Naive thymus-derived CD4-positive, alpha-beta T cell (primary cell): Measurements from ENCODE around the gene RAB40B. TPM values are rescaled to one million over a fixed set of nuclear protein-coding genes. Genes with fewer than 3 reads are reported as not detected.
A peak's percentile ranks its signal among the peaks of the same experiment; 100 is the strongest.

Source experiments
- ATAC-seq: fragments of 150-1000 bp; cut with Tn5 transposase; 2 replicates; pipeline ENCODE4 v1.10.0; 2021; ENCODE audit warnings: mild to moderate bottlenecking, moderate library complexity
- CTCF ChIA-PET: fragments of 350-600 bp; sonication (Branson Sonifier 250); formaldehyde crosslinking; loops from one replicate; lab custom pipeline; 2021; ENCODE audit warnings: antibody characterized with exemption; lab: Charles Lee
- POLR2A ChIA-PET: fragments of 350-600 bp; sonication (Branson Sonifier 250); formaldehyde crosslinking; loops from one replicate; lab custom pipeline; 2021; ENCODE audit warnings: antibody characterized with exemption, inconsistent platforms; lab: Charles Lee
- DNase-seq, 9 donors: peaks; one replicate each; pipeline versions ENCODE4 v3.0.0 to v3.0.0-alpha.2; 2020 to 2022; ENCODE audit warnings: mixed read lengths in 1 of 9
- H3K27ac ChIP-seq: one replicate; pipeline ENCODE4 v1.7.0; 2013; ENCODE audit warnings: mild to moderate bottlenecking, low read depth, low read length, moderate library complexity
- H3K27me3 ChIP-seq, 2 donors: one replicate each; pipeline ENCODE4 v1.7.0; 2013; ENCODE audit warnings: low read length in 2 of 2, mild to moderate bottlenecking in 2 of 2, moderate library complexity in 2 of 2; ENCODE audit not compliant: control insufficient read depth in 2 of 2, insufficient read depth in 2 of 2
- H3K36me3 ChIP-seq, 3 experiments: 1 replicate in 2 of 3; 2 replicates in 1 of 3; pipeline ENCODE4 v1.7.0; 2013; ENCODE audit warnings: low read length in 3 of 3, mild to moderate bottlenecking in 3 of 3, moderate library complexity in 1 of 3; ENCODE audit not compliant: insufficient read depth in 3 of 3, control insufficient read depth in 2 of 3
- H3K4me1 ChIP-seq, 2 donors: one replicate each; pipeline ENCODE4 v1.7.0; 2013; ENCODE audit warnings: low read length in 2 of 2, mild to moderate bottlenecking in 2 of 2, moderate library complexity in 1 of 2; ENCODE audit not compliant: control insufficient read depth in 2 of 2, insufficient read depth in 2 of 2
- H3K4me3 ChIP-seq: 2 replicates; pipeline ENCODE4 v1.7.0; 2013; ENCODE audit warnings: mild to moderate bottlenecking, low read length
- H3K9me3 ChIP-seq, 3 experiments: 1 replicate in 2 of 3; 2 replicates in 1 of 3; pipeline ENCODE4 v1.7.0; 2013; ENCODE audit warnings: low read length in 3 of 3; ENCODE audit not compliant: control insufficient read depth in 2 of 3
- H3K27ac Mint-ChIP-seq, 9 donors: one replicate each; pipeline ENCODE4 v1.8.0; 2020 to 2022; ENCODE audit warnings: mixed read lengths in 9 of 9, mild to moderate bottlenecking in 8 of 9, moderate library complexity in 5 of 9, inconsistent platforms in 2 of 9
- H3K27me3 Mint-ChIP-seq, 5 donors: one replicate each; pipeline ENCODE4 v1.8.0; 2021 to 2022; ENCODE audit warnings: mixed read lengths in 5 of 5, mild to moderate bottlenecking in 1 of 5
- H3K36me3 Mint-ChIP-seq, 5 donors: one replicate each; pipeline ENCODE4 v1.8.0; 2020 to 2022; ENCODE audit warnings: mixed read lengths in 5 of 5, mild to moderate bottlenecking in 3 of 5, inconsistent platforms in 1 of 5
- H3K4me1 Mint-ChIP-seq, 7 donors: one replicate each; pipeline ENCODE4 v1.8.0; 2020 to 2022; ENCODE audit warnings: mixed read lengths in 7 of 7, mild to moderate bottlenecking in 3 of 7, inconsistent platforms in 1 of 7
- H3K4me3 Mint-ChIP-seq, 10 donors: one replicate each; pipeline ENCODE4 v1.8.0; 2020 to 2022; ENCODE audit warnings: mild to moderate bottlenecking in 10 of 10, mixed read lengths in 10 of 10, moderate library complexity in 6 of 10, inconsistent platforms in 2 of 10
- H3K9me3 Mint-ChIP-seq, 11 donors: one replicate each; pipeline ENCODE4 v1.8.0; 2020 to 2022; ENCODE audit warnings: mixed read lengths in 11 of 11, mild to moderate bottlenecking in 4 of 11, inconsistent platforms in 1 of 11, moderate library complexity in 1 of 11
- intact Hi-C, 2 donors: fragments of 100-400 bp; cut with micrococcal nuclease; formaldehyde crosslinking; loops; one replicate each; pipeline ENCODE4 v1.15.1; 2023
- polyA plus RNA-seq, 2 donors: library from polyadenylated mRNA; unstranded; fragments of 300-500 nt; fragmentation: Illumina TruSeq; gene quantifications; one replicate each; pipeline ENCODE4 v1.2.3, GENCODE V29; 2021
- total RNA-seq, 6 experiments: library from RNA in 5 of 6; stranded (reverse) in 5 of 6; gene quantifications; 1 replicate in 5 of 6; 2 replicates in 1 of 6; pipeline ENCODE4 v1.2.3 and lab custom pipeline; 2021 to 2026

RAB40B gene
- total and polyA plus RNA-seq, 7 experiments from 2014 or later, result 1.3 to 6.1 (median 2.9) TPM

DNA sequence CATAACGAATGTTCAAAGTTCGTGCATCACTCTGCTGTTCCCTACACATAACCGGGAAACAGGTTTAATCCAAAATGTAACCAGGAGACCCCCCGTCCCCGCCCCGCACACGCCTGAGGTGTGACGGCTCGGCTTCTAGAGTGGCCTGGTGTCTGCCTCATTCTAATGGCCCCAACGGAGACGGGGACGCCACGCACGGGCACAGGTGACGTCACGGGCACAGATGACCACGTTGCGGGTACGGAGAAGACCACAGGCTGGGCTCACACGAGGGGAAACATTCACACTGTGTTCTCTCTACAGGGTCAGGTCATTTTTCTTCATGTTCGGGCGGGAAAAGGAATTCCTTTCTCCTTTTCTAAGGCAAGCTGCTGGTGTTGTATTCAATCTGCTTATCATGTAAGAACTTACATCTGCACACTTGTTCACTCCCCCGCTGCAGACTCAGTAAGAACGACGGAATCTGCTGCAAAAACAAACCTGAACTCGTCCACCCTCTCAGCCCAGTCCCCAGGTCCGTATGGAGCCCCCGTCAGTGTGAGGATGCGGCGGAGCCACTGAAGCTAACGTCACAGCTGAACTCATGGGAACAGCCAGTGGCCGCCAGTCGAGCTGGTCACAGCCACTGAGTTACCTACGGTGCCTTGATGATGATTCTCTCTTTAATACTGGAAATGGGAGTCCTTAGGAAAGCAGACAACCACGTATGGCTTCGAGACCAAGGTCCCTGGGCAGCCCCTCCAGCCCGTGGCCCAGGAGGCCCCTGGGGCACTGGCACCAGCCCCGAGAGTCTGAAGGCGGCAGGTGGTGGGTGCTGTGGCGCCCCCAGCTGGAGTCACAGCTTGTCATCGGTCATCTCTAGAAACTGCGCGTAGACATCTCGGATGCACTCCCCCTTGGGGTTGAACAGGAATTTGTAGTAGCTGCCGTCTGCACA lies 83.1 kb downstream of the RAB40B start:
- no peaks in the 10 kb centered on the region for H3K27me3 ChIP-seq
- Mint-ChIP-seq H3K4me1 (peaks cover 0 to 2% (median 0%) of the 10 kb centered on the region in 7 donors), H3K9me3 (no peaks in the 10 kb centered on the region), H3K4me3 (no peak overlapping the region), H3K27me3 (no peaks in the 10 kb centered on the region), H3K27ac (peak overlapping the region in 2 of 9 donors; percentile 20 to 38), H3K36me3 (peaks cover 9 to 52% (median 22%) of the 10 kb centered on the region in 5 donors)
- POLR2A ChIA-PET, result no interaction called here
- no peak for DNase-seq
- H3K9me3 ChIP-seq, result no peaks in the 10 kb centered on the region
- H3K4me1 ChIP-seq, result no peaks in the 10 kb centered on the region
- H3K4me3 ChIP-seq, result no peak overlapping the region
- intact Hi-C loops, result no loop called here
- no peak overlapping the region for H3K27ac ChIP-seq
- H3K36me3 ChIP-seq, result peaks cover 6 to 72% (median 15%) of the 10 kb centered on the region in 3 experiments
- CTCF ChIA-PET, result no interaction called here
- ATAC-seq, result no peak

DNA sequence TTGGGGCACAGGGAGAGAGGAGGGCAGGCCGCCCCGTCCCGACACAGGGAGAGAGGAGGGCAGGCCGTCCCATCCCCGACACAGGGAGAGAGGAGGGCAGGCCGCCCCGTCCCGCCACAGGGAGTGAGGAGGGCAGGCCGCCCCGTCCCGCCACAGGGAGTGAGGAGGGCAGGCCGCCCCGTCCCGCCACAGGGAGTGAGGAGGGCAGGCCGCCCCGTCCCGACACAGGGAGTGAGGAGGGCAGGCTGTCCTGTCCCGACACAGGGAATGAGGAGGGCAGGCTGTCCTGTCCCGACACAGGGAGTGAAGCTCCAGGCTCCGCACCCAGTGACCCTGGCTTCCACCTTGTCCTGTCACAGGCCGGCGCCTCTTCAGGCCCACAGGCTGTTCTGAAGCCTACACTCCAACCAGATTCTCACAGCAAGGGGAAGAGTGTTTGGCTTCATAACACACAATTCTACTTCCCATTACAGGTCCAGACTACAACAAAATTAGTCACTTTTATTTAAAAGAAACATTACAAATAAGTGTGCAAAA lies 84.3 kb downstream of the RAB40B start:
- POLR2A ChIA-PET, result interaction anchor here (0.6 kb wide), 1 partner anchor 49 kb away, joined by 3 read pairs; no protein-coding TSS in a partner anchor
- Histone ChIP-seq H3K4me1 (no peaks in the 10 kb centered on the region), H3K27ac (no peak overlapping the region), H3K9me3 (no peaks in the 10 kb centered on the region), H3K27me3 (no peaks in the 10 kb centered on the region), H3K36me3 (peaks cover 6 to 69% (median 12%) of the 10 kb centered on the region in 3 experiments), H3K4me3 (no peak overlapping the region)
- Mint-ChIP-seq H3K27ac (peak overlapping the region in 1 of 9 donors; percentile 62), H3K36me3 (peaks cover 9 to 56% (median 24%) of the 10 kb centered on the region in 5 donors), H3K9me3 (no peaks in the 10 kb centered on the region), H3K4me3 (no peak overlapping the region), H3K27me3 (no peaks in the 10 kb centered on the region), H3K4me1 (peaks cover 0 to 7% (median 0%) of the 10 kb centered on the region in 7 donors)
- ATAC-seq (no peak), DNase-seq (no peak)
- intact Hi-C loops, result no loop called here
- CTCF ChIA-PET, result no interaction called here

DNA sequence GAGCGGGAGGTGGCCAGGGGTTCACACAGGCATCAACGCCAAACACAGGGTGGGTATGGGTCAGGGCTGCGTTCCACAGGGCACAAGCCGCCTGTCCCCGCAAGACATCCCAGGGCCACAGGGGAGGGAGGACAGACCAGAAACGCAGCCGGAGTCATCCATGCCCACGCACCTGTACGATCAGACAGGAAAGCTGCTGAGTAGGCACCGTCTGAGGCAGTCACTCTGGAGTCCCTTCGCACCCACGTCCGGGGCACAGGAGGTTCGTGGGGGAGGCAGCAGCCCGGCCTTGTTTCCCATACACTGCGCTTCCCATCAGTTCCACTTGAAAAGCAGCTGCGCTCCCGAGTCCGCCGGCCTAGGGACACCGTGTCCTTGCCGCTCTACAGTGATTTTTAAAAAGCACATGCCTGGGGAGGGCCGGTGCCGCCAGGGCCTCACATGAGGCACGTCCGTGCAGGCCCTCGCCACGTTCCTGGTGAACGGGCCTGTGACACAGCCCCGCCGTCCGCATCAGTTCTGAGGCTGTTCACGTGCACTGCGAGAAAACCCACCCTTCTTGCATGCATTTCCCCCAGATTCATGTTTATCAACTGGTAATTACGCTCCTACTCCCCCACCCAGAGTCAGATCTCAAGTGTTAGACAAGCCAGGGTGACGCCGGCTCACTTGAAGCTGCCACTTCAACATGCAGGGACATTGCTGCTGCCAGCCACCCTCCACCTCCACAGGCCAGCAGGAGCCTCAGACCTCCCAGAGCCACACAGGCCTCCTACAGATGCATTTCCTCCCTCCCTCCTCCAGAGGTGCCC lies 85.0 kb downstream of the RAB40B start:
- Histone ChIP-seq H3K4me1 (no peaks in the 10 kb centered on the region), H3K27ac (no peak overlapping the region), H3K9me3 (no peaks in the 10 kb centered on the region), H3K36me3 (peaks cover 6 to 66% (median 12%) of the 10 kb centered on the region in 3 experiments), H3K4me3 (no peak overlapping the region), H3K27me3 (no peaks in the 10 kb centered on the region)
- Mint-ChIP-seq H3K4me3 (no peak overlapping the region), H3K9me3 (peaks cover 0 to 3% (median 0%) of the 10 kb centered on the region in 11 donors), H3K27ac (peak overlapping the region in 2 of 9 donors; percentile 23 to 82), H3K27me3 (no peaks in the 10 kb centered on the region), H3K36me3 (peaks cover 9 to 49% (median 20%) of the 10 kb centered on the region in 5 donors), H3K4me1 (peaks cover 0 to 7% (median 0%) of the 10 kb centered on the region in 7 donors)
- DNase-seq (no peak), ATAC-seq (peak; percentile 24)
- ChIA-PET CTCF (no interaction called here), POLR2A (no interaction called here)
- intact Hi-C loops, result no loop called here

DNA sequence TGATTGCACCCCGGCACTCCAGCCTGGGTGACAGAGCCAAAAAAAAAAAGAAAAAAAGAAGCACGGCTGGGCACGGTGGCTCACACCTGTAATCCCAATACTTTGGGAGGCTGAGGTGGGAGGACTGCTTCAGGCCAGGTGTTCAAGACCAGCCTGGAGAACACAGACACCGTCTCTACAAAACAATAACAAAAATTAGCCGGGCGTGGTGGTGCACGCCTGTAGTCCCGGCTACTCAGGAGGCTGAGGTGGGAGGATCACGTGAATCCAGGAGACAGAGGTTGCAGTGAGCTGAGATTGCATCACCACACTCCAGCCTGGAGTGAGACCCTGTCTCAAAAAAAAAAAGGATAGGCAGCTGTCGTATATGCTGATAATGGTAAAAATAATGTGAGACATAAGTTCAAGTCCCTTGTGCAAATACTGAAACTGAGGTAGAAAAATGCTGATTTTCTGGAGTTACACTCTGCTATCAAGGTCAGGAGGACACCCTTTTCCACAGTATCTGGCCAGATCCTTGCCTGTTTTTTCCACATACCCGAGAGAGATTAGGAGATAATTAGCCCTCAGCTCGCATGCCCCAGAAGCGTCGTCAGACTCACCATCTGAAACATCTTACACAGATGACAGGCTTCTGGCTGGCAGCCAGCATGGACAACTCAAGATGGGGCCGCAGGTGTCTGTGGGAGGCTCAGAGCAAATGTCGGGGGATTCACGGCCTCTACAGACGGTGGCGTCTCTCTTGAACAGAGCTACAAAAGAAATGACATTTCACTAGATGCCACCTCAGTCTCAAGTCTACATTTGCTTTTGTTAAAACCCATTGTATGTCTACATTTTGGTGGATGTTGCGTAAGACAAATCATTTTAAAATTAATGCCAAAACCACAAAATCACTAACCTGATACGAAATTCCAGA lies 87.1 kb downstream of the RAB40B start:
- Mint-ChIP-seq H3K9me3 (peaks cover 0 to 3% (median 0%) of the 10 kb centered on the region in 11 donors), H3K27ac (peak overlapping the region in 1 of 9 donors; percentile 17), H3K4me1 (peaks cover 0 to 7% (median 0%) of the 10 kb centered on the region in 7 donors), H3K36me3 (peaks cover 9 to 42% (median 20%) of the 10 kb centered on the region in 5 donors), H3K27me3 (no peaks in the 10 kb centered on the region), H3K4me3 (no peak overlapping the region)
- Histone ChIP-seq H3K36me3 (peaks cover 0 to 52% (median 7%) of the 10 kb centered on the region in 3 experiments), H3K27me3 (no peaks in the 10 kb centered on the region), H3K27ac (no peak overlapping the region), H3K4me1 (no peaks in the 10 kb centered on the region), H3K9me3 (no peaks in the 10 kb centered on the region), H3K4me3 (no peak overlapping the region)
- DNase-seq, result no peak
- no peak for ATAC-seq
- POLR2A ChIA-PET, result no interaction called here
- CTCF ChIA-PET, result interaction anchor here (1.2 kb wide), 1 partner anchor 164 kb away, joined by 3 read pairs; no protein-coding TSS in a partner anchor
- intact Hi-C loops, result no loop called here

DNA sequence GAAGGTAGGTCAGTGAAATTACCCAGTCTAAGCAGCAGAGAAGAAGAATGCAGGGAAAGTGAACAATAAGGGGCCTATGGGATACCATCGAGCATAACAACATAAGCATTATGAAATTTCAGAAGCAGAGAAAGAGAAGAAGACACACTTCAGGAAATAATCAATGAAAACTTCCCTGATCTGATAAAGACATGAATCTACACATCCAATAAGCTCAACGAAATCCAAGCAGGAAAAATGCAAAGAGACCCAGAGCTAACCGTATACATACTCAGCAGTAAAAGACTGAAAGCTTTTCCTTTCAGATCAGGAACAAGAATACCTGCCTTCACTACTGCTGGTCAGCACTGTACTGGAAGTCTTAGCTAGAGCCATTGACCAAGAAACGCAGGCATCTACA lies 88.8 kb downstream of the RAB40B start:
- no peaks in the 10 kb centered on the region for H3K4me1 ChIP-seq
- H3K36me3 ChIP-seq, result peaks cover 0 to 48% (median 4%) of the 10 kb centered on the region in 3 experiments
- no peak overlapping the region for H3K4me3 Mint-ChIP-seq
- H3K9me3 Mint-ChIP-seq, result peaks cover 0 to 3% (median 0%) of the 10 kb centered on the region in 11 donors
- H3K4me3 ChIP-seq, result no peak overlapping the region
- intact Hi-C loops, result no loop called here
- H3K27ac ChIP-seq, result no peak overlapping the region
- H3K9me3 ChIP-seq, result no peaks in the 10 kb centered on the region
- POLR2A ChIA-PET, result interaction anchor here (0.7 kb wide), 1 partner anchor 14 kb away, joined by 3 read pairs; no protein-coding TSS in a partner anchor
- peaks cover 0 to 10% (median 4%) of the 10 kb centered on the region in 7 donors for H3K4me1 Mint-ChIP-seq
- CTCF ChIA-PET, result interaction anchor here (0.7 kb wide), 1 partner anchor 293 kb away, joined by 3 read pairs; the partner anchor contains the start of gene CD7
- H3K36me3 Mint-ChIP-seq, result peaks cover 0 to 37% (median 21%) of the 10 kb centered on the region in 5 donors
- peak overlapping the region in 4 of 9 donors; percentile 1 to 28 (median 18) for H3K27ac Mint-ChIP-seq
- ATAC-seq (no peak), DNase-seq (no peak)
- H3K27me3 ChIP-seq, result no peaks in the 10 kb centered on the region
- H3K27me3 Mint-ChIP-seq, result no peaks in the 10 kb centered on the region
